Chondrocyte (in vitro differentiated cells): ENCODE data around the gene CHRNA5. TPM values are rescaled to one million over a fixed set of nuclear protein-coding genes. Genes with fewer than 3 reads are reported as not detected.
A peak's percentile ranks its signal among the peaks of the same experiment; 100 is the strongest.
"Not testable (repeated sequence)": the region's sequence is repeated elsewhere in the genome, so short reads cannot be mapped to it uniquely, and the experiment has no call there.

Source experiments
- DNase-seq: peaks from one replicate; pipeline ENCODE4 v3.0.0; 2021; ENCODE audit warnings: mixed read lengths, low spot score
- H3K27ac Mint-ChIP-seq: one replicate; pipeline ENCODE4 v1.8.0; 2021; ENCODE audit warnings: mild to moderate bottlenecking, moderate library complexity, mixed read lengths; ENCODE audit not compliant: unreplicated experiment
- H3K27me3 Mint-ChIP-seq: 2 replicates; pipeline ENCODE4 v1.8.0; 2021; ENCODE audit warnings: low read depth, mixed read lengths
- H3K36me3 Mint-ChIP-seq: 2 replicates; pipeline ENCODE4 v1.8.0; 2021; ENCODE audit warnings: low read depth, mixed read lengths
- H3K4me1 Mint-ChIP-seq: 2 replicates; pipeline ENCODE4 v1.8.0; 2021; ENCODE audit warnings: low read depth, mild to moderate bottlenecking, mixed read lengths
- H3K4me3 Mint-ChIP-seq: one replicate; pipeline ENCODE4 v1.8.0; 2021; ENCODE audit warnings: mild to moderate bottlenecking, moderate library complexity, mixed read lengths; ENCODE audit not compliant: unreplicated experiment
- H3K9me3 Mint-ChIP-seq: 2 replicates; pipeline ENCODE4 v1.8.0; 2021; ENCODE audit warnings: low read depth, mixed read lengths
- CTCF ChIP-seq: fragments of 200-600 bp; sonication (generic); IDR thresholded peaks from 2 replicates; pipeline ENCODE4 v1.5.0; 2021; ENCODE audit warnings: antibody characterized with exemption, mild to moderate bottlenecking, moderate library complexity
- long read RNA-seq: library from polyadenylated mRNA; stranded (forward); transcript quantifications from one replicate; pipeline ENCODE4 v2.0.0, GENCODE V29; 2021
- total RNA-seq: library from RNA; stranded (reverse); gene quantifications from 3 replicates; pipeline ENCODE4 v1.2.1, GENCODE V29; 2021

CHRNA5 gene
- total RNA-seq: 1.6 to 1.8 TPM (median 1.6 TPM) in 3 replicates
- long read RNA-seq, partial matches to known transcripts: 1 of 5 reads
- long read RNA-seq, other reads (novel, unspliced or antisense): 2 of 5 reads

GRCh38 chr15:78565097-78565950, at the start of gene CHRNA5:
CHRNA5 (plus strand) TSS chr15:78565520; CDS start chr15:78565720, 200 bp downstream.
- TF ChIP-seq CTCF: no peak
- peaks cover 15% of the 10 kb centered on the region for H3K27me3 Mint-ChIP-seq
- peak within 1 kb of the TSS; percentile 74 for H3K4me3 Mint-ChIP-seq
- peak; percentile 95 for DNase-seq
- H3K36me3 Mint-ChIP-seq: no peaks in the 10 kb centered on the region
- no peaks in the 10 kb centered on the region for H3K9me3 Mint-ChIP-seq
- H3K4me1 Mint-ChIP-seq: peaks cover 9% of the 10 kb centered on the region
- peak within 1 kb of the TSS; percentile 34 for H3K27ac Mint-ChIP-seq

- H3K4me3 Mint-ChIP-seq, H3K27ac Mint-ChIP-seq, H3K27me3 Mint-ChIP-seq, H3K36me3 Mint-ChIP-seq, DNase-seq, H3K4me1 Mint-ChIP-seq, H3K9me3 Mint-ChIP-seq: not testable (repeated sequence)
Observed at GRCh38 chr15:78520035-78520434, 45.3 kb upstream of the CHRNA5 start.

DNA sequence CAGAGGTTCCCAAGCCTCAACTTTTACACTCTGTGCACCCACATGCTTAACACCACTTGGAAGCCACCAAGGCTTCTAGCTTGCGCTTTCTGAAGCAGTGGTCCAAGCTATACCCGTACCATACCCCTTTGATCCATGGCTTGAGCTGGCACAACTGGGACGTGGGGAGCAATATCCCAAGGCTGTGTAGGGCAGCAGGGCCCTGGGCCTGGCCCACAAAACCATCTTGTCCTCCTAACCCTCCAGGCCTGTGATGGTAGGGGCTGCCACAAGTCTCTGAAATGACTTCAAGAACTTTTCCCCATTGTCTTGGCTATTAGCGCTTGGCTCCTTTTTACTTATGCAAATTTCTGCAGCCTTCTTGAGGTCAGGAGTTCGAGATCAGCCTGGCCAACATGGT, 41.1 kb upstream of the CHRNA5 start:
- Mint-ChIP-seq H3K4me1 (no peaks in the 10 kb centered on the region), H3K9me3 (no peaks in the 10 kb centered on the region), H3K27me3 (no peaks in the 10 kb centered on the region), H3K4me3 (no peak overlapping the region), H3K27ac (no peak overlapping the region), H3K36me3 (peaks cover 2% of the 10 kb centered on the region)
- DNase-seq: no peak
- no peak for TF ChIP-seq CTCF

- no peak for TF ChIP-seq CTCF
- peaks cover 2% of the 10 kb centered on the region for H3K36me3 Mint-ChIP-seq
- H3K27me3 Mint-ChIP-seq: no peaks in the 10 kb centered on the region
- no peaks in the 10 kb centered on the region for H3K9me3 Mint-ChIP-seq
- H3K4me1 Mint-ChIP-seq: no peaks in the 10 kb centered on the region
- no peak overlapping the region for H3K27ac Mint-ChIP-seq
- DNase-seq: no peak
- no peak overlapping the region for H3K4me3 Mint-ChIP-seq
Observed at GRCh38 chr15:78527325-78527724, 38.0 kb upstream of the CHRNA5 start.

- no peak for DNase-seq
- Mint-ChIP-seq H3K36me3 (no peaks in the 10 kb centered on the region), H3K4me3 (no peak overlapping the region), H3K9me3 (no peaks in the 10 kb centered on the region), H3K4me1 (no peaks in the 10 kb centered on the region), H3K27me3 (no peaks in the 10 kb centered on the region), H3K27ac (no peak overlapping the region)
- no peak for TF ChIP-seq CTCF
Observed at GRCh38 chr15:78533331-78533730, 32.0 kb upstream of the CHRNA5 start.
